ENCODE results near the gene ATP1B2. TPM values are rescaled to one million over a fixed set of nuclear protein-coding genes. Genes with fewer than 3 reads are reported as not detected.
"Not testable (repeated sequence)": the region's sequence is repeated elsewhere in the genome, so short reads cannot be mapped to it uniquely, and the experiment has no call there.

Gene ATP1B2
- polyA plus RNA-seq, 2 of the 4 experiments (the other 2 are of a cell fraction): 0.10 to 0.16 TPM

DNA sequence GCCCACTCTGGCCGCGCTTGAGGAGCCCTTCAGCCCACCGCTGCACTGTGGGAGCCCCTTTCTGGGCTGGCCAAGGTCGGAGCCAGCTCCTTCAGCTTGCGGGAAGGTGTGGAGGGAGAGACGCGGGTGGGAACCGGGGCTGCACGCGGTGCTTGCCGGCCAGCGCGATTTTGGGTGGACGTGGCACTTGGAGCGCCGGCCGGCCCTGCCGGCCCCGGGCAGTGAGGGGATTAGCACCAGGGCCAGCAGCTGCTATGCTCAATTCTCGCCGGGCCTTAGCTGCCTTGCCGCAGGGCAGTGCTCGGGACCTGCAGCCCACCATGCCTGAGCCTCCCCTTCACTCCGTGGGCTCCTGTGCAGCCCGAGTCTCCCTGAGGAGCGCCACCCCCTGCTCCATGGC lies 9.9 kb upstream of the ATP1B2 start (continued):
- TF ChIP-seq RARB (CRISPR knock-in tag; IDR thresholded peaks at IDR 0.05) (no peak), SMC3 (IDR thresholded peaks at IDR 0.05) (no peak), HOXA7 (CRISPR knock-in tag; IDR thresholded peaks at IDR 0.05) (no peak), MAFK (IDR thresholded peaks at IDR 0.05; ENCODE audit: partially characterized antibody) (no peak), PHF8 (IDR thresholded peaks at IDR 0.05; ENCODE audit: borderline replicate concordance, low read depth) (no peak), EP300 (IDR thresholded peaks at IDR 0.05) (no peak)
- TF ChIP-seq, protein P1, sequence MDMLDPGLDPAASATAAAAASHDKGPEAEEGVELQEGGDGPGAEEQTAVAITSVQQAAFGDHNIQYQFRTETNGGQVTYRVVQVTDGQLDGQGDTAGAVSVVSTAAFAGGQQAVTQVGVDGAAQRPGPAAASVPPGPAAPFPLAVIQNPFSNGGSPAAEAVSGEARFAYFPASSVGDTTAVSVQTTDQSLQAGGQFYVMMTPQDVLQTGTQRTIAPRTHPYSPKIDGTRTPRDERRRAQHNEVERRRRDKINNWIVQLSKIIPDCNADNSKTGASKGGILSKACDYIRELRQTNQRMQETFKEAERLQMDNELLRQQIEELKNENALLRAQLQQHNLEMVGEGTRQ (IDR thresholded peaks at IDR 0.05): no peak
- TF ChIP-seq, protein P2, sequence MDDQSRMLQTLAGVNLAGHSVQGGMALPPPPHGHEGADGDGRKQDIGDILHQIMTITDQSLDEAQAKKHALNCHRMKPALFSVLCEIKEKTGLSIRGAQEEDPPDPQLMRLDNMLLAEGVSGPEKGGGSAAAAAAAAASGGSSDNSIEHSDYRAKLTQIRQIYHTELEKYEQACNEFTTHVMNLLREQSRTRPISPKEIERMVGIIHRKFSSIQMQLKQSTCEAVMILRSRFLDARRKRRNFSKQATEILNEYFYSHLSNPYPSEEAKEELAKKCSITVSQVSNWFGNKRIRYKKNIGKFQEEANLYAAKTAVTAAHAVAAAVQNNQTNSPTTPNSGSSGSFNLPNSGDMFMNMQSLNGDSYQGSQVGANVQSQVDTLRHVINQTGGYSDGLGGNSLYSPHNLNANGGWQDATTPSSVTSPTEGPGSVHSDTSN (IDR thresholded peaks at IDR 0.05): no peak
- TF ChIP-seq, protein P3, sequence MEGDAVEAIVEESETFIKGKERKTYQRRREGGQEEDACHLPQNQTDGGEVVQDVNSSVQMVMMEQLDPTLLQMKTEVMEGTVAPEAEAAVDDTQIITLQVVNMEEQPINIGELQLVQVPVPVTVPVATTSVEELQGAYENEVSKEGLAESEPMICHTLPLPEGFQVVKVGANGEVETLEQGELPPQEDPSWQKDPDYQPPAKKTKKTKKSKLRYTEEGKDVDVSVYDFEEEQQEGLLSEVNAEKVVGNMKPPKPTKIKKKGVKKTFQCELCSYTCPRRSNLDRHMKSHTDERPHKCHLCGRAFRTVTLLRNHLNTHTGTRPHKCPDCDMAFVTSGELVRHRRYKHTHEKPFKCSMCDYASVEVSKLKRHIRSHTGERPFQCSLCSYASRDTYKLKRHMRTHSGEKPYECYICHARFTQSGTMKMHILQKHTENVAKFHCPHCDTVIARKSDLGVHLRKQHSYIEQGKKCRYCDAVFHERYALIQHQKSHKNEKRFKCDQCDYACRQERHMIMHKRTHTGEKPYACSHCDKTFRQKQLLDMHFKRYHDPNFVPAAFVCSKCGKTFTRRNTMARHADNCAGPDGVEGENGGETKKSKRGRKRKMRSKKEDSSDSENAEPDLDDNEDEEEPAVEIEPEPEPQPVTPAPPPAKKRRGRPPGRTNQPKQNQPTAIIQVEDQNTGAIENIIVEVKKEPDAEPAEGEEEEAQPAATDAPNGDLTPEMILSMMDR (IDR thresholded peaks at IDR 0.05): no peak

DNA sequence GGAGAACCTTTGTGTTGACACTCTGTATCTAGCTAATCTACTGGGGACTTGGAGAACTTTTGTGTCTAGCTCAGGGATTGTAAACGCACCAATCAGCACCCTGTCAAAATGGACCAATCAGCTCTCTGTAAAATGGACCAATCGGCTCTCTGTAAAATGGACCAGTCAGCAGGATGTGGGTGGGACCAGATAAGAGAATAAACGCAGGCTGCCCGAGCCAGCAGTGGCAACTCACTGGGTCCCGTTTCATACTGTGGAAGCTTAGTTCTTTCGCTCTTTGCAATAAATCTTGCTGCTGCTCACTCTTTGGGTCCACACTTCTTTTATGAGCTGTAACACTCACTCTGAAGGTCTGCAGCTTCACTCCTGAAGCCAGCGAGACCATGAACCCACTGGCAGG lies 9.1 kb upstream of the ATP1B2 start:
- not testable (repeated sequence) for H3K4me3 ChIP-seq; H3K4me2 ChIP-seq; FAIRE-seq; H3K4me1 ChIP-seq; ATAC-seq; DNase-seq (ENCODE audit: low read depth in 1 of 2, low spot score in 1 of 2); H3K9me3 ChIP-seq; H3K27ac ChIP-seq
- WGBS (ENCODE audit: missing lambda C conversion rate): 48% methylated on average over 7 of the region's 7 CpGs
- POLR2A ChIA-PET: interaction anchor here (0.9 to 1.1 kb wide), 2 partner anchors 45 to 46 kb away, joined by 3 to 5 read pairs; partner anchors contain the start of gene TP53
- CTCF ChIA-PET: interaction anchor here (0.9 to 5.0 kb wide), 6 partner anchors 9 to 46 kb away, joined by 3 to 44 read pairs (median 5); partner anchors contain the start of genes SHBG, TP53 and WRAP53
- peak; percentile 67 for TF ChIP-seq MAFK (IDR thresholded peaks at IDR 0.05; ENCODE audit: partially characterized antibody)

DNA sequence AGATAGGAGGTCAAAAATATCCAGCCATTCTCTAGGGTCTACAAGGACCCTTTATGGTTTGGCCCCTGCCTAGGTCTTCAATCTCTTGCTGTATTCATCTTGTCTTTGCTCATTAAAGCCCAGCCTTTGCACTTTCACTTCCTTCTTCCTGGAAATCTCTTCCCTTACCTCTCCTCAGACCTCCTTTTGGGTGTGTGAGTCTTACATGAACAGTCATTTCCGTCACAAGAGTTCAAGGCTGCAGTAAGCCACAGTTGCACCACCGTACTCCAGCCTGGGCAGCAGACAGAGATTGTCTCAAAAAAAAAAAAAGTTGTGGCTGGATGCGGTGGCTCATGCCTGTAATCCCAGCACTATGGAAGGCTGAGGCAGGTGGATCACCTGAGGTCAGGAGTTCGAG lies 6.0 kb upstream of the ATP1B2 start:
- TF ChIP-seq, protein P4, sequence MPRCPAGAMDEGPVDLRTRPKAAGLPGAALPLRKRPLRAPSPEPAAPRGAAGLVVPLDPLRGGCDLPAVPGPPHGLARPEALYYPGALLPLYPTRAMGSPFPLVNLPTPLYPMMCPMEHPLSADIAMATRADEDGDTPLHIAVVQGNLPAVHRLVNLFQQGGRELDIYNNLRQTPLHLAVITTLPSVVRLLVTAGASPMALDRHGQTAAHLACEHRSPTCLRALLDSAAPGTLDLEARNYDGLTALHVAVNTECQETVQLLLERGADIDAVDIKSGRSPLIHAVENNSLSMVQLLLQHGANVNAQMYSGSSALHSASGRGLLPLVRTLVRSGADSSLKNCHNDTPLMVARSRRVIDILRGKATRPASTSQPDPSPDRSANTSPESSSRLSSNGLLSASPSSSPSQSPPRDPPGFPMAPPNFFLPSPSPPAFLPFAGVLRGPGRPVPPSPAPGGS (IDR thresholded peaks at IDR 0.05): no peak
- TF ChIP-seq PHF8 (IDR thresholded peaks at IDR 0.05; ENCODE audit: borderline replicate concordance, low read depth) (no peak), HOXA7 (CRISPR knock-in tag; IDR thresholded peaks at IDR 0.05) (no peak)
- no peaks in the 10 kb centered on the region for H3K9me3 ChIP-seq

DNA sequence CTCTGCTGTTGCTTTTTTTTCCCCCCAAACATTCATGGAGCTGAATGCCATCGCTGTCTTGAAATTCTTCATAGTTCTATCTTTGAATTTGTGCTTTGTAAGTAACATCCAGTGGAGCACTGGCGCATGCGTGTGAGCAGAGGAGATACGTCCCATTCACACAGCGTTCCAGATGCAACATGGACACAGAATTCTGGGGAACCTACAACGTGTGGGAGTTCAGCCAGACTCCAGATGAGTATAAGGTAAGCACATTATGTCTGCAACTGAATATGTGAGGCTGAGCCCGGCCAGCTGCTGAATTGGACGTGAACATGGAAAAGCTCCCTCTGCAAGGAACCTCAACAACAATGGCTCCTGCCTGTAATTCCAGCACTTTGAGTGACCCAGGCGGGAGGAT lies 4.3 kb upstream of the ATP1B2 start:
- ChIA-PET POLR2A (no interaction called here), CTCF (interaction anchor here (0.6 to 8.0 kb wide), 10 partner anchors 9 to 245 kb away, joined by 3 to 80 read pairs (median 4); partner anchors contain the start of genes SAT2 and TP53)
- H3K27ac ChIP-seq: no peak overlapping the region
- DNase-seq (ENCODE audit: low read depth in 1 of 2, low spot score in 1 of 2) (no peak), ATAC-seq (no peak), FAIRE-seq (no peak)
- TF ChIP-seq, protein P4 (IDR thresholded peaks at IDR 0.05): no peak
- no peak for TF ChIP-seq RCOR1 (IDR thresholded peaks at IDR 0.05; ENCODE audit: low read depth, low read length)
- no peaks in the 10 kb centered on the region for H3K9me3 ChIP-seq
- H3K4me3 ChIP-seq: no peak overlapping the region
- peaks cover 13% of the 10 kb centered on the region; the same call in 1 of the 3 replicates for H3K4me1 ChIP-seq
- WGBS (ENCODE audit: missing lambda C conversion rate): 64% methylated on average over 8 of the region's 9 CpGs
- H3K4me2 ChIP-seq: no peak overlapping the region

More for the DNA sequence above, 6.0 kb upstream of the ATP1B2 start:
- Histone ChIP-seq H3K27ac (no peak overlapping the region), H3K4me3 (no peak overlapping the region), H3K4me1 (no peaks in the 10 kb centered on the region), H3K4me2 (no peak overlapping the region)
- POLR2A ChIA-PET: interaction anchor here (0.7 kb wide), 1 partner anchor 38 kb away, joined by 4 read pairs; no protein-coding TSS in a partner anchor
- ATAC-seq (no peak), FAIRE-seq (no peak), DNase-seq (ENCODE audit: low read depth in 1 of 2, low spot score in 1 of 2) (no peak)
- WGBS (ENCODE audit: missing lambda C conversion rate): 80% methylated on average over 4 of the region's 4 CpGs
- CTCF ChIA-PET: interaction anchor here (8.0 kb wide), 1 partner anchor 11 kb away, joined by 80 read pairs; no protein-coding TSS in a partner anchor

Measured in A549 (cell line).